ENCODE measurements around the gene CDC42EP4. TPM values are rescaled to one million over a fixed set of nuclear protein-coding genes. Genes with fewer than 3 reads are reported as not detected.
A peak's percentile ranks its signal among the peaks of the same experiment; 100 is the strongest.
"Not testable (repeated sequence)": the region's sequence is repeated elsewhere in the genome, so short reads cannot be mapped to it uniquely, and the experiment has no call there.

Gene CDC42EP4
- total RNA-seq, 4 donors from 2014 or later: 54.9 to 75.6 (median 69.6) TPM

DNA sequence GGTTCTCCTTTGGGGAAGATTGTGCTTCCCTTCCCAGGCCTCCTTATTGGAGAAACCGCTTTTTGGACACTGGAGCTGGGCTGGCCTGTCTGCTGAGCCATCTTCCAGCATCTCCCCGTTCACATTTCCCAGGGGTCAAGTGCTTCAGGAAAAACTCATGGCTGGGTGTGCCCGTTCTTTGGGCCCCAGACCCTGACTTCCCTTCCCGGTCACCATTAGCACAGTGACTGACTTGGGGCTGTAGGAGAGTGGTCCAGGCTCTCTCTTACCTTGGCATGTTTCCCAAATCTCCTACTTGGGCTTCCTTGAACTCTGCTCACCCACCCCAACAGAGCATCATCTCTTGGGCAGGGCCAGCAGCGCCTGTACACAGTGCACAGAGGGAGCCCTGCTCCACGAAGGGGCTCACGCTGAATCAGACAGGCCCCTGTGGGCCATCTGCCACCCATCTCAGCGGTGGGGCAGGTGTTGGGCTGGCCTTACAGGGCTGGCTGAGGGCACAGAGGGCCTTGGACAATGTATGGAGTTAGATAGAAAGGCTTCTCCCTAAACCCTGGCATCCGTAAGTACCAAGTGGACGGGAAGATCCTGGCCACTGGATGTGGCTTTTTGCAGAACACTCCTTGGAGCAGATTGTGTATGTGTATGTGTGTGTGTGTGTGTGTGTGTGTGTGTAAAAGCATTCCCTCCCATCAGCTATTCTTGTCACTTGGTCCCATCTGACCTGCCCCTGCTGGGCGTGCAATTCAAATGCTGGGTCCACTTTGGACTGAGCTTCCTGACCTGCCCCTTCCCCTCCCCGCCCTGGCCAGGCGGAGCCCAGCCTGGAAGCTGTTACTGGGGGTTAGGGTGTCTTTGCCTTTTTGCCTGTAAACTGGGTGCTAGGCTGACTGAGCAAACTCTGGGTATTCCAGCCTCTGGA, 24.9 kb upstream of the CDC42EP4 start:
- in situ Hi-C loops (cut with MboI; ENCODE audit: low pct_ligation_motif_present in 1 of 4, low pct_unique_long_range_greater_than_20kb in 1 of 4, low sequenced_read_pairs in 3 of 4) (no loop called here), intact Hi-C loops (cut with DNase I; ENCODE audit: low total_unique reads) (no loop called here)
- DNase-seq: no peak
- Histone ChIP-seq H3K36me3 (no peaks in the 10 kb centered on the region), H3K27me3 (no peaks in the 10 kb centered on the region), H3K4me1 (peaks cover 0 to 11% (median 6%) of the 10 kb centered on the region in 4 donors), H3K27ac (peak overlapping the region in 3 of 4 donors; percentile 31 to 77 (median 73)), H3K9me3 (no peaks in the 10 kb centered on the region), H3K4me3 (no peak overlapping the region)
- 79% methylated on average over 13 of the region's 13 CpGs; no CpG with 5 or more reads in 1 of the 2 donors for WGBS, 2 donors (ENCODE audit: low coverage in 1 of 2)
- TF ChIP-seq EP300 (IDR thresholded peaks at IDR 0.05; ENCODE audit: low read depth): no peak
- no peak for TF ChIP-seq POLR2A (IDR thresholded peaks at IDR 0.05)
- TF ChIP-seq POLR2AphosphoS5 (IDR thresholded peaks at IDR 0.05): no peak
- no peak for TF ChIP-seq CTCF (IDR thresholded peaks at IDR 0.05)

DNA sequence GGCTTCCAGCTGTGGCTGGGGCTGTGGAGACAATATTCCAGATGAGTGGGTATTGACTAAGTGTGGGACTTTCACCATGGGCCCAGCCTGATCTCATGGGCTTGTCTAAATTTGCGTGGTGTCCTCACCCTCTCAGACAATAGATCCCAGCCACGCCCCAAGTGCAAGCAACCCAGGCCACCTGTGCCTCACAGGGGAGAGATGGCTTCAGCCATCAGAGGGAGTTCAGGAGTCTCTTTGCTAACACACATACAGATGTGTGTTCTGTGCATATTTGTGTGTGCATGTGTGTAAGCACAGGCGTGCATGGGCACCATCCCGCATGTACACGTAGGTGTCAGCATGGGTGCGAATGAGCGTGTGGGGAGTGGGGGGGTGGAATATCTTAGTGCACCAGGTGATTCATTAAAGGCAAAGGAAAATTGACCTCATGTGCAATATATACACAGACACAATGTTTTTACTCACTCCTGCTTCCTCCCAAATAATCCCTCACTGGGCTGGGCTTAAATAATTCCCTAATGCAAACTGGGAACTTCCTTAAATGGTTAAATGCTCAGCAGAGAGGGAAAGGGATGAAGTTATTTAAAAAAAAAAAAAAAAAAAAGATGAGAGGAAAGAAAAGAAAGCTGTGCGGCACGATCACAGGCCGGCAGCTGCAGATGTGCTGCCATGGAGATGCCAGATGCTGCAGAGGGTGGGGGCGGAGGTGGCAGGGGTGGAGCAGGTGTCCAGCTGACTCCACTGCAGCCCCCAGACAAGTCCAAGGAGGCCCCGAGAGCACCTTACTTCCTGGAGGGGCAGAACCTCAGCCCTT, 24.0 kb upstream of the CDC42EP4 start:
- peak; percentile 46 for DNase-seq
- Histone ChIP-seq H3K27me3 (no peaks in the 10 kb centered on the region), H3K9me3 (no peaks in the 10 kb centered on the region), H3K27ac (peak overlapping the region; percentile 3 to 73 (median 41)), H3K4me3 (no peak overlapping the region), H3K36me3 (no peaks in the 10 kb centered on the region), H3K4me1 (peaks cover 0 to 7% (median 3%) of the 10 kb centered on the region in 4 donors)
- TF ChIP-seq CTCF (IDR thresholded peaks at IDR 0.05): no peak
- no peak for TF ChIP-seq POLR2A (IDR thresholded peaks at IDR 0.05)
- TF ChIP-seq EP300 (IDR thresholded peaks at IDR 0.05; ENCODE audit: low read depth): no peak
- no peak for TF ChIP-seq POLR2AphosphoS5 (IDR thresholded peaks at IDR 0.05)
- 32 to 53% methylated on average over 3 to 12 of the region's 12 CpGs for WGBS, 2 donors (ENCODE audit: low coverage in 1 of 2)
- intact Hi-C loops (cut with DNase I; ENCODE audit: low total_unique reads) (no loop called here), in situ Hi-C loops (cut with MboI; ENCODE audit: low pct_ligation_motif_present in 1 of 4, low pct_unique_long_range_greater_than_20kb in 1 of 4, low sequenced_read_pairs in 3 of 4) (no loop called here)

GRCh38 chr17:73334771-73335513, 23.1 kb upstream of the CDC42EP4 start:
- no peak for TF ChIP-seq CTCF (IDR thresholded peaks at IDR 0.05)
- TF ChIP-seq EP300 (IDR thresholded peaks at IDR 0.05; ENCODE audit: low read depth): no peak
- TF ChIP-seq POLR2A (IDR thresholded peaks at IDR 0.05): no peak
- no peak for TF ChIP-seq POLR2AphosphoS5 (IDR thresholded peaks at IDR 0.05)
- in situ Hi-C loops (cut with MboI; ENCODE audit: low pct_ligation_motif_present in 1 of 4, low pct_unique_long_range_greater_than_20kb in 1 of 4, low sequenced_read_pairs in 3 of 4): no loop called here
- Histone ChIP-seq H3K9me3 (no peaks in the 10 kb centered on the region), H3K36me3 (no peaks in the 10 kb centered on the region), H3K4me1 (peaks cover 0 to 7% (median 3%) of the 10 kb centered on the region in 4 donors), H3K4me3 (no peak overlapping the region), H3K27ac (peak overlapping the region; percentile 21 to 73 (median 41)), H3K27me3 (no peaks in the 10 kb centered on the region)
- DNase-seq: peak; percentile 26
- intact Hi-C loops (cut with DNase I; ENCODE audit: low total_unique reads): no loop called here
- WGBS, 2 donors (ENCODE audit: low coverage in 1 of 2): 50 to 60% methylated on average over 2 to 10 of the region's 12 CpGs

GRCh38 chr17:73333445-73333844, 21.6 kb upstream of the CDC42EP4 start:
- H3K4me1 ChIP-seq; H3K36me3 ChIP-seq; intact Hi-C loops (cut with DNase I; ENCODE audit: low total_unique reads); H3K27me3 ChIP-seq; H3K9me3 ChIP-seq; in situ Hi-C loops (cut with MboI; ENCODE audit: low pct_ligation_motif_present in 1 of 4, low pct_unique_long_range_greater_than_20kb in 1 of 4, low sequenced_read_pairs in 3 of 4); H3K4me3 ChIP-seq; DNase-seq; H3K27ac ChIP-seq: not testable (repeated sequence)
- WGBS, 2 donors (ENCODE audit: low coverage in 1 of 2): 82 to 94% methylated on average over 2 to 9 of the region's 9 CpGs
